Kidney (tissue), 14 donors: ENCODE results near the gene MACROD1. TPM values are rescaled to one million over a fixed set of nuclear protein-coding genes. Genes with fewer than 3 reads are reported as not detected.
A peak's percentile ranks its signal among the peaks of the same experiment; 100 is the strongest.

Source experiments
- DNase-seq, 5 donors: peaks; one replicate each; pipeline ENCODE4 v3.0.0-alpha.2; 2013 to 2020
- FAIRE-seq: peaks from 2 replicates; lab custom pipeline; 2012; peaks lifted over from hg19 to GRCh38; lab: Jason Lieb, UNC
- H3K27ac ChIP-seq, 2 donors: one replicate each; pipeline ENCODE4 v1.7.0; 2013; ENCODE audit warnings: low read depth in 2 of 2, low read length in 2 of 2, inconsistent platforms in 1 of 2
- H3K27me3 ChIP-seq: one replicate; pipeline ENCODE4 v1.7.1; 2013; ENCODE audit warnings: low read length, inconsistent platforms; ENCODE audit not compliant: control insufficient read depth, insufficient read depth
- H3K36me3 ChIP-seq, 3 donors: one replicate each; pipeline versions ENCODE4 v1.7.0 to v1.7.1; 2013; ENCODE audit warnings: low read length in 3 of 3, control low read depth in 1 of 3, inconsistent platforms in 1 of 3; ENCODE audit not compliant: insufficient read depth in 3 of 3, control insufficient read depth in 2 of 3
- H3K4me1 ChIP-seq, 3 donors: one replicate each; pipeline versions ENCODE4 v1.7.0 to v1.7.1; 2013; ENCODE audit warnings: low read length in 3 of 3, inconsistent platforms in 1 of 3, low read depth in 1 of 3; ENCODE audit not compliant: control insufficient read depth in 2 of 3, insufficient read depth in 2 of 3
- H3K4me3 ChIP-seq, 3 donors: one replicate each; pipeline versions ENCODE4 v1.7.0 to v1.8.1; 2013; ENCODE audit warnings: low read length in 3 of 3, control low read depth in 1 of 3, inconsistent platforms in 1 of 3
- H3K9ac ChIP-seq, 3 donors: one replicate each; pipeline versions ENCODE4 v1.7.0 to v1.7.1; 2013; ENCODE audit warnings: low read length in 3 of 3, control low read depth in 1 of 3, inconsistent platforms in 1 of 3
- H3K9me3 ChIP-seq, 3 donors: one replicate each; pipeline versions ENCODE4 v1.7.0 to v1.7.1; 2013; ENCODE audit warnings: low read length in 3 of 3, control low read depth in 1 of 3, inconsistent platforms in 1 of 3; ENCODE audit not compliant: control insufficient read depth in 2 of 3, insufficient read depth in 1 of 3
- CTCF ChIP-seq: IDR thresholded peaks from 3 replicates; pipeline ENCODE4 v1.5.1; 2012; ENCODE audit warnings: mild to moderate bottlenecking, moderate library complexity, borderline replicate concordance; ENCODE audit not compliant: insufficient read depth; ENCODE audit errors: extremely low read depth
- intact Hi-C: fragments of 100-400 bp; cut with DNase I; formaldehyde crosslinking; loops from one replicate; pipeline ENCODE4 v1.11.1; 2022
- polyA plus RNA-seq: library from polyadenylated mRNA; stranded (reverse); fragments of 350-450 nt; fragmentation: Illumina TruSeq; extraction: RNeasy Lipid Tissue Mini Kit (QIAGEN cat#74804); gene quantifications from one replicate; pipeline ENCODE4 v1.2.3, GENCODE V29; 2014; ENCODE audit warnings: low read depth, low replicate concordance; ENCODE audit not compliant: insufficient read depth
- total RNA-seq: library from RNA; stranded (reverse); fragmentation: NEBNext Ultra II Directional; extraction: Animal tissue kit (Norgen Biotek cat#: 25700); gene quantifications from one replicate; pipeline ENCODE4 v1.2.1, GENCODE V29; 2021
- donor health status: control.
- donor health status: control.
- donor health status: control.
- donor health status: control.
- donor health status: control.
- donor health status: DM: yes; HTN: yes; CAD: no.
- donor health status: Normal renal cell carcinoma (clear cell type).

Gene MACROD1
- total and polyA plus RNA-seq, 2 donors from 2014 or later: 27.8 to 176 TPM

GRCh38 chr11:64102005-64102738, 63.7 kb downstream of the MACROD1 start:
- peak in 1 of 5 donors; percentile 65 for DNase-seq
- peak overlapping the region in 1 of 2 donors; percentile 45 for H3K27ac ChIP-seq
- no peak overlapping the region for H3K4me3 ChIP-seq
- no peak for FAIRE-seq
- no peaks in the 10 kb centered on the region for H3K36me3 ChIP-seq
- H3K27me3 ChIP-seq: no peaks in the 10 kb centered on the region
- intact Hi-C loops: no loop called here
- TF ChIP-seq CTCF: no peak
- H3K4me1 ChIP-seq: peaks cover 0 to 31% (median 30%) of the 10 kb centered on the region in 3 donors
- H3K9ac ChIP-seq: peak overlapping the region in 1 of 3 donors; percentile 28
- H3K9me3 ChIP-seq: no peaks in the 10 kb centered on the region

GRCh38 chr11:64101461-64101860, 64.5 kb downstream of the MACROD1 start:
- Histone ChIP-seq H3K27ac (peak overlapping the region; percentile 45 to 55), H3K4me3 (no peak overlapping the region), H3K9me3 (no peaks in the 10 kb centered on the region), H3K4me1 (peaks cover 0 to 31% (median 30%) of the 10 kb centered on the region in 3 donors), H3K36me3 (no peaks in the 10 kb centered on the region), H3K27me3 (no peaks in the 10 kb centered on the region), H3K9ac (peak overlapping the region in 1 of 3 donors; percentile 28)
- no peak for TF ChIP-seq CTCF
- DNase-seq: peak in 1 of 5 donors; percentile 28
- intact Hi-C loops: no loop called here
- FAIRE-seq: no peak

GRCh38 chr11:64100782-64101353, 65.0 kb downstream of the MACROD1 start:
- Histone ChIP-seq H3K9ac (no peak overlapping the region), H3K27ac (peak overlapping the region in 1 of 2 donors; percentile 41), H3K4me3 (no peak overlapping the region), H3K9me3 (no peaks in the 10 kb centered on the region), H3K36me3 (no peaks in the 10 kb centered on the region), H3K4me1 (peaks cover 0 to 33% (median 30%) of the 10 kb centered on the region in 3 donors), H3K27me3 (no peaks in the 10 kb centered on the region)
- DNase-seq (peak in 1 of 5 donors; percentile 77), FAIRE-seq (no peak)
- intact Hi-C loops: no loop called here
- TF ChIP-seq CTCF: no peak
